ENCODE data around the gene ROR2. TPM values are rescaled to one million over a fixed set of nuclear protein-coding genes. Genes with fewer than 3 reads are reported as not detected.

Gene ROR2
- total RNA-seq, 6 experiments from 2014 or later, result 0.09 TPM; not detected in 5

DNA sequence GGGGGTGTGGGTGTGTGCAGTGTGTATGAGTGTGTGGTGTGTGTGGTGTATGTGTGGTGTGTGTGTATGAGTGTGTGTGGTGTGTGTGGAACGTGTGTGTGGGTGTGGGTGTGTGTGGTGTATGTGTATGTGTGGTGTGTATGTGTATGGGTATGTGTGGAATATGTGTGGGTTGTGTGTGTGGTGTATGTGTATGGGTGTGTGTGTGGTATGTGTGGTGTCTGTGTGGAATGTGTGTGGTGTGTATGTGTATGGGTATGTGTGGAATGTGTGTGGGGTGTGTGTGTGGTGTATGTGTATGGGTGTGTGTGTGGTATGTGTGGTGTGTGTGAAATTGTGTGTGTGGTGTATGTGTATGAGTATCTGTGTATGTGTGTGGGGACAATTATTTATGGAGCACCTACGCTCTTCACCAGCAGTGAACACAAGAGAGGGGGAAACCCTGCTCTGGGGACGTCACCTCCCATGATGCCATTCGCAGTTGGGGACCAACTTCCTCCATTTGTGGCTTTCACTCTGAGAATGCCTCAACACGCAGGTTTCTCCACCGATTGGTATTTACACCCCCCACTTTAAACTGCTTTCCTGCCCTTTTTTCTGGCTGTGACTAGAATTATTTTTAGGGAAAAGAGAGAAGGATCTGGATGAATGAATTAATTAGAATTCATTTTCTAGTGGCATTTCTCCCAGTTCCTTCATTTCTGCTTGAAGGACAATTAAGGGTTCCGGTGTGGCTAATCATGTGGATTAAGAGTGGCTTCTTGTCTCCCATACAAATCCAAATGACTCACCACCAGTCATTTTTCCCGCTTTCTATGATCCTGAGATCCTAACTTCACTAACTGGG is 238.1 kb downstream of the ROR2 start:
- Mint-ChIP-seq H3K4me3 (no peak overlapping the region), H3K4me1 (ENCODE audit: low read depth) (no peaks in the 10 kb centered on the region), H3K27ac (no peak overlapping the region), H3K9me3 (peaks cover 8% of the 10 kb centered on the region), H3K27me3 (ENCODE audit: insufficient read depth) (peaks cover 11% of the 10 kb centered on the region), H3K36me3 (ENCODE audit: low read depth) (no peaks in the 10 kb centered on the region)
- TF ChIP-seq, protein P1, sequence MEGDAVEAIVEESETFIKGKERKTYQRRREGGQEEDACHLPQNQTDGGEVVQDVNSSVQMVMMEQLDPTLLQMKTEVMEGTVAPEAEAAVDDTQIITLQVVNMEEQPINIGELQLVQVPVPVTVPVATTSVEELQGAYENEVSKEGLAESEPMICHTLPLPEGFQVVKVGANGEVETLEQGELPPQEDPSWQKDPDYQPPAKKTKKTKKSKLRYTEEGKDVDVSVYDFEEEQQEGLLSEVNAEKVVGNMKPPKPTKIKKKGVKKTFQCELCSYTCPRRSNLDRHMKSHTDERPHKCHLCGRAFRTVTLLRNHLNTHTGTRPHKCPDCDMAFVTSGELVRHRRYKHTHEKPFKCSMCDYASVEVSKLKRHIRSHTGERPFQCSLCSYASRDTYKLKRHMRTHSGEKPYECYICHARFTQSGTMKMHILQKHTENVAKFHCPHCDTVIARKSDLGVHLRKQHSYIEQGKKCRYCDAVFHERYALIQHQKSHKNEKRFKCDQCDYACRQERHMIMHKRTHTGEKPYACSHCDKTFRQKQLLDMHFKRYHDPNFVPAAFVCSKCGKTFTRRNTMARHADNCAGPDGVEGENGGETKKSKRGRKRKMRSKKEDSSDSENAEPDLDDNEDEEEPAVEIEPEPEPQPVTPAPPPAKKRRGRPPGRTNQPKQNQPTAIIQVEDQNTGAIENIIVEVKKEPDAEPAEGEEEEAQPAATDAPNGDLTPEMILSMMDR (IDR thresholded peaks at IDR 0.05), result no peak
- DNase-seq, result no peak

DNA sequence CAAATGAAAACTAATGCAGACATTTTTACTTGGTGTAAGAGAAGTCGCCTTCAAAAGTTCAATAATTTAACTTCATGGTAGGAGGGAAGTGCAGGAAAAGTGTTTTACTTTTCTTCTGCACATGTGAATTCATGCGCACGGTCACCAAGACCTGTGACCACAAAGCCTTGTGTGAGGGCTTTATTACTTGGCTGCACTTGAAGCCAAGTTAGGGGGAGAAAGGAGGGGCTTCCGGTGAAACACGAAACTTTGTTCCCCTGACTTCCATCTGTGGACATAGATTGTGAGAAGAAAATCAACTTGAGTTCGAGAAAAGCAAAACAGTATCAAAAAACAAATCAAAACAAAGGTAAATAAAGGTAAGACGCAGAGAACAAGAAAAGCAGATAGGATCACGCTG is 239.9 kb downstream of the ROR2 start:
- Mint-ChIP-seq H3K9me3 (peaks cover 15% of the 10 kb centered on the region), H3K27me3 (ENCODE audit: insufficient read depth) (peaks cover 10% of the 10 kb centered on the region; the same call in 1 of the 2 replicates), H3K27ac (no peak overlapping the region), H3K4me1 (ENCODE audit: low read depth) (no peaks in the 10 kb centered on the region), H3K4me3 (no peak overlapping the region), H3K36me3 (ENCODE audit: low read depth) (no peaks in the 10 kb centered on the region)
- DNase-seq, result no peak
- TF ChIP-seq, protein P1 (IDR thresholded peaks at IDR 0.05), result no peak

DNA sequence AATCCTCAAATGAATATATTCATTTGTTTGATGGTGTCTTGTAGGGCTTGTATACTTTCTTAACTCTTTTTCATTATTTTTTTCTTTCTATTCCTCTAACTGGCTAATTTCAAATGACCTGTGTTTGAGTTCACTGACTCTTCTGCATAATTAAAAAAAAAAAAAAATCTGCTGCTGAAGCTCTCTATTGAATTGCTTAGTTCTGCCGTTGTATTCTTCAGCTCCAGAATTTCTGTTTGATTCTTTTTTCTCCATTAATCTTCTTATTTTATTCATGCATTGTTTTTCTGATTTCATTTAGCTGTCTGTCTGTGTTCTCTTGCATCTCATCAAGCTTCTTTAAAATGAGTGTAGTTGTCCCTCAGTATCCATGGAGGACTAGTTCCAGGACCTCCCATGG is 244.6 kb downstream of the ROR2 start:
- Mint-ChIP-seq H3K9me3 (peaks cover 28% of the 10 kb centered on the region), H3K27me3 (ENCODE audit: insufficient read depth) (peaks cover 2% of the 10 kb centered on the region; the same call in 1 of the 2 replicates), H3K36me3 (ENCODE audit: low read depth) (no peaks in the 10 kb centered on the region), H3K27ac (no peak overlapping the region), H3K4me1 (ENCODE audit: low read depth) (no peaks in the 10 kb centered on the region), H3K4me3 (no peak overlapping the region)
- no peak for DNase-seq
- TF ChIP-seq, protein P1 (IDR thresholded peaks at IDR 0.05), result no peak

DNA sequence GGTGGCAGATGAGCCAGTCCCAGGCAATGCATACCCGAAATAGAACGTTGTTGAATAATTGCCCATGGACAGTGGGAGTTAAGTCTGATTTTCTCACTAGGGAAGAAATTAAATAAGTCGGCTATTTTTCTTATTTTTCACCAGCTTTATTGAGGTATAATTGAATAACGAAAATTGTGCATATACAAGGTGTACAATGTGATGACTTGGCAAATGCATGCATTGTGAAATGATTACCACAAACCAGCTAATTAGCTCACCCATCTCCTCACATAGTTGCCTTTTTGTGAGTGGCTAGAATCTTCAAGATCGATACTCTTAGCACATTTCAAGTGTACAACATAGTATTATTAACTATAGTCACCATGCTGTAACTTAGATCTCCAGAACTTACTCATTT is 249.6 kb downstream of the ROR2 start:
- Mint-ChIP-seq H3K4me3 (no peak overlapping the region), H3K27me3 (ENCODE audit: insufficient read depth) (peaks cover 8% of the 10 kb centered on the region), H3K27ac (no peak overlapping the region), H3K4me1 (ENCODE audit: low read depth) (no peaks in the 10 kb centered on the region; the same call in 1 of the 2 replicates), H3K36me3 (ENCODE audit: low read depth) (no peaks in the 10 kb centered on the region), H3K9me3 (peaks cover 16% of the 10 kb centered on the region)
- TF ChIP-seq, protein P1 (IDR thresholded peaks at IDR 0.05), result no peak
- no peak for DNase-seq

DNA sequence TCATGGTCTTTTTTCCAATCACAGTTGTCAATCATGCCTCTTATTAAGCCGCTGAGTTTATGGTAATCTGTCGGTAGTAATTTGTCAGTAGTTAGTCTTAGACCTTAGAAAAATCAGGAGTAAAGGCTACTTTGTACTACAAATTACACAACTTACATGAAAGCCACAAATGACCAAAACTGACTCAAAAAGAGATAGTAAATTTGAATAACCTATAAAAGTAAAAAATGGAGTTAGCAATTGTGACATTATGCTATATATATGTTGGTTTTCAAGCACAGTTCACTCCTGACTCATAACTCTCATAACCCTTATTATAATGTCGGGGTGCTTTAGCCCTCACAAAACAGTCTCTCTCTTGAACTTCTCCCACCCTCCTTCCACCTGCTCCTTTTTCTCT is 251.8 kb downstream of the ROR2 start:
- H3K4me1 Mint-ChIP-seq (ENCODE audit: low read depth), result no peaks in the 10 kb centered on the region; the same call in 1 of the 2 replicates
- H3K27ac Mint-ChIP-seq, result no peak overlapping the region
- H3K9me3 Mint-ChIP-seq, result peaks cover 7% of the 10 kb centered on the region; the same call in 1 of the 2 replicates
- H3K36me3 Mint-ChIP-seq (ENCODE audit: low read depth), result no peaks in the 10 kb centered on the region
- H3K27me3 Mint-ChIP-seq (ENCODE audit: insufficient read depth), result peaks cover 12% of the 10 kb centered on the region
- DNase-seq, result no peak
- TF ChIP-seq, protein P1 (IDR thresholded peaks at IDR 0.05), result no peak
- no peak overlapping the region for H3K4me3 Mint-ChIP-seq

Measured in HFFc6 (cell line).